Gastroesophageal sphincter (tissue), 4 donors: Measurements from ENCODE around the gene CTDSPL2. TPM values are rescaled to one million over a fixed set of nuclear protein-coding genes. Genes with fewer than 3 reads are reported as not detected.

ENCODE experiments used
- ATAC-seq: fragments of 150-250 bp; one replicate; pipeline ENCODE4 v1.9.1; 2016; ENCODE audit warnings: mild to moderate bottlenecking, moderate library complexity
- H3K27ac ChIP-seq, 4 donors: fragments of 200-600 bp; sonication (generic) in 3 of 4; 1 replicate in 3 of 4; 2 replicates in 1 of 4; pipeline ENCODE4 v1.5.1; 2016 to 2019
- H3K27me3 ChIP-seq: fragments of 200-600 bp; sonication (generic); one replicate; pipeline ENCODE4 v1.5.1; 2019
- H3K36me3 ChIP-seq, 2 donors: fragments of 200-600 bp; sonication (generic); one replicate each; pipeline ENCODE4 v1.5.1; 2019; ENCODE audit warnings: control low read depth in 1 of 2
- H3K4me1 ChIP-seq, 3 donors: fragments of 200-600 bp; sonication (generic); 1 replicate in 2 of 3; 2 replicates in 1 of 3; pipeline ENCODE4 v1.5.1; 2016 to 2019; ENCODE audit warnings: control low read depth in 2 of 3
- H3K4me3 ChIP-seq, 2 donors: fragments of 200-600 bp; sonication (generic); one replicate each; pipeline ENCODE4 v1.5.1; 2019; ENCODE audit warnings: mild to moderate bottlenecking in 1 of 2, moderate library complexity in 1 of 2
- H3K9me3 ChIP-seq, 3 donors: fragments of 200-600 bp; sonication (generic); one replicate each; pipeline ENCODE4 v1.5.1; 2017 to 2019; ENCODE audit warnings: control low read depth in 2 of 3
- EP300 ChIP-seq: sonication (generic); formaldehyde crosslinking; IDR thresholded peaks from one replicate; pipeline ENCODE4 v1.6.1; 2017; ENCODE audit warnings: antibody characterized with exemption, mild to moderate bottlenecking
- POLR2A ChIP-seq, 2 donors: fragments of 450-650 bp; IDR thresholded peaks; one replicate each; pipeline ENCODE4 v1.6.1; 2017; ENCODE audit warnings: antibody characterized with exemption in 2 of 2, mild to moderate bottlenecking in 2 of 2, moderate library complexity in 1 of 2
- POLR2AphosphoS5 ChIP-seq: sonication (generic); formaldehyde crosslinking; IDR thresholded peaks from one replicate; pipeline ENCODE4 v1.6.1; 2017; ENCODE audit warnings: antibody characterized with exemption
- WGBS, 2 donors: methylation state at CpG; one replicate each; pipeline ENCODE4 v1.1.5; 2018; ENCODE audit warnings: low coverage in 1 of 2; 5-methylcytosine and 5-hydroxymethylcytosine counted together
- total RNA-seq, 4 donors: library from RNA; depleted of rRNA; stranded (reverse); fragments of >200 nt; gene quantifications; one replicate each; pipeline ENCODE4 v1.1.0, GENCODE V29; 2016
- TF ChIP-seq, protein P1 (sequence below), 4 experiments: fragments of 200-600 bp in 2 of 4; fragments of 450-650 bp in 2 of 4; sonication (generic) in 1 of 4; IDR thresholded peaks; one replicate each; pipeline ENCODE4 v1.5.1; 2017 to 2019; ENCODE audit warnings: antibody characterized with exemption in 4 of 4, mild to moderate bottlenecking in 2 of 4, moderate library complexity in 2 of 4

CTDSPL2 gene
- total RNA-seq, 4 donors from 2014 or later, result 31.6 to 74.7 (median 46.9) TPM

DNA sequence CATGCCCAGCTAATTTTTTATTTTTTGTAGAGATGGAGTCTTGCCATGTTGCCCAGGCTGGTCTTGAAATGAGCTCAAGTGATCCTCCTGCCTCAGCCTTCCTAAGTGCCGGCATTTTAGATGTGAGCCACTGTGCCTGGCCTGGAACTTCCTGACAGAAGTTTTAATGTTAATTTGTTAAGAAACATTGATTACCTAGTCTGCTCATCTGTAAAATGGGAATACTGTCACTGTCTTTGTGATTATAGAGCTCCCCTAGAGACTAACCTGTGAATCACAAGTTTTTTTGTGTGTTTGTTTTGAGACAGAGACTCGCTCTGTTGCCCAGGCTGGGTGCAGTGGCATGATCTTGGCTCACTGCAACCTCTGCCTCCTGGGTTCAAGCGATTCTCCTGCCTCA lies 105.3 kb downstream of the CTDSPL2 start:
- TF ChIP-seq, protein P1, sequence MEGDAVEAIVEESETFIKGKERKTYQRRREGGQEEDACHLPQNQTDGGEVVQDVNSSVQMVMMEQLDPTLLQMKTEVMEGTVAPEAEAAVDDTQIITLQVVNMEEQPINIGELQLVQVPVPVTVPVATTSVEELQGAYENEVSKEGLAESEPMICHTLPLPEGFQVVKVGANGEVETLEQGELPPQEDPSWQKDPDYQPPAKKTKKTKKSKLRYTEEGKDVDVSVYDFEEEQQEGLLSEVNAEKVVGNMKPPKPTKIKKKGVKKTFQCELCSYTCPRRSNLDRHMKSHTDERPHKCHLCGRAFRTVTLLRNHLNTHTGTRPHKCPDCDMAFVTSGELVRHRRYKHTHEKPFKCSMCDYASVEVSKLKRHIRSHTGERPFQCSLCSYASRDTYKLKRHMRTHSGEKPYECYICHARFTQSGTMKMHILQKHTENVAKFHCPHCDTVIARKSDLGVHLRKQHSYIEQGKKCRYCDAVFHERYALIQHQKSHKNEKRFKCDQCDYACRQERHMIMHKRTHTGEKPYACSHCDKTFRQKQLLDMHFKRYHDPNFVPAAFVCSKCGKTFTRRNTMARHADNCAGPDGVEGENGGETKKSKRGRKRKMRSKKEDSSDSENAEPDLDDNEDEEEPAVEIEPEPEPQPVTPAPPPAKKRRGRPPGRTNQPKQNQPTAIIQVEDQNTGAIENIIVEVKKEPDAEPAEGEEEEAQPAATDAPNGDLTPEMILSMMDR (IDR thresholded peaks at IDR 0.05), result no peak
- TF ChIP-seq EP300 (no peak), POLR2AphosphoS5 (no peak), POLR2A (IDR thresholded peaks at IDR 0.05) (no peak)

DNA sequence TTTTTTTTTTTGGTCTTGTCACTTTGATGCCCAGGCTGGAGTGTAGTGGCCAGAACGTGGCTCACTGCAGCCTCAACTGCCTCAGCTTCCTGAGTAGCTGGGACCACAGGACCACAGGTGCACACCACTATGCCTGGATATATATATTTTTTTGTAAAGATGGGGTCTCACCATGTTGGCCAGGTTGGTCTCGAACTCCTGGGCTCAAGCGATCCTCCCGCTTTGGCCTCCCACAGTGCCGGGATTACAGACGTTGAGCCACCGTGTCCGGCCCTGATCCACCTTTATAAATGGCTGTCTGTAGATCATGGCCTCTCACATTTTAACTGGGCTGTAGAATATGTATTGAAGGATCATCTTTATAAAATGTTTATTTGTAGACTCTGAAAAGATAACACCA lies 107.7 kb downstream of the CTDSPL2 start:
- Histone ChIP-seq H3K4me1 (peaks cover 0 to 37% (median 19%) of the 10 kb centered on the region in 3 donors), H3K27ac (peak overlapping the region in 1 of 4 donors; percentile 99), H3K36me3 (peaks cover 0 to 26% of the 10 kb centered on the region in 2 donors), H3K4me3 (peak overlapping the region in 1 of 2 donors; percentile 97), H3K9me3 (no peaks in the 10 kb centered on the region), H3K27me3 (no peaks in the 10 kb centered on the region)
- WGBS, 2 donors, result 95 to 100% methylated on average over 5 to 7 of the region's 8 CpGs
- no peak for ATAC-seq
- TF ChIP-seq POLR2AphosphoS5, result no peak
- no peak for TF ChIP-seq POLR2A (IDR thresholded peaks at IDR 0.05)
- TF ChIP-seq EP300, result no peak
- TF ChIP-seq, protein P1 (IDR thresholded peaks at IDR 0.05), result no peak

More for the DNA sequence above, 105.3 kb downstream of the CTDSPL2 start:
- Histone ChIP-seq H3K27ac (no peak overlapping the region), H3K27me3 (no peaks in the 10 kb centered on the region), H3K36me3 (peaks cover 0 to 19% of the 10 kb centered on the region in 2 donors), H3K4me3 (no peak overlapping the region), H3K9me3 (no peaks in the 10 kb centered on the region), H3K4me1 (peaks cover 0 to 14% (median 10%) of the 10 kb centered on the region in 3 donors)
- ATAC-seq, result no peak
- 80 to 100% methylated on average over 2 of the region's 3 CpGs for WGBS, 2 donors

DNA sequence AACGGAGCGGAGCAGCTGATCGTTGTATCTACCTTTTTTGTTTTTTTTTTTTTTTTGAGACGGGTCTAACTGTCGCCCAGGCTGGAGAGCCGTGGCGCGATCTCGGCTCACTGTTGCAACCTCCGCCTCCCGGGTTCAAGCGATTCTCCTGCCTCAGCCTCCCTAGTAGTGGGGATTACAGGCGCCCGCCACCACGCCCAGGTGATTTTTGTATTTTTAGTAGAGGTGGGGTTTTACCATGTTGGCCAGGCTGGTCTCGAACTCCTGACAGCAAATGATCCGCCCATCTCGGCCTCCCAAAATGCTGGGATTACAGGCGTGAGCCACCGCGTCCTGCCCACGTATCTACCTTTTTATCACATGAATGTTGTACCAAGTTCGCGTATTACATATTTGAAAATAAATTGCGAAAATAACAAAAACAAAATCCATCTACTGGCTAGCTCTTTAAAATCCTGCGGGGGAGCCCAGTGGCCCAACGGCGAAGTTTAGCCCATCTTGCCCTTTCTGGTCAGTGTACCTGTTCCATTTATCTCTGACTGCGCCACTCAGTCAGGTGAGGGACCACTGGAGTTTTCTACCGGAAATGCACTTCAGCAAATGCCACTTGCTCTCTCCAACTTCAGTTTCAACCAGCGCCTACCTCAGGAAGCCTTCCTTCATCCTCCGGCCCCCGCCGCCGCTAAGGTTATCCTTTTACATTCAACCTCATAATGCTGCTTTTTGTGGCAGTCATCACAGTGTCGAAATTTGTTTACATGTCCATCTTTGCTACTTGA lies 108.3 kb downstream of the CTDSPL2 start:
- ATAC-seq, result no peak
- Histone ChIP-seq H3K4me3 (peak overlapping the region; percentile 70 to 97), H3K4me1 (peaks cover 0 to 42% (median 19%) of the 10 kb centered on the region in 3 donors), H3K27ac (peak overlapping the region; percentile 87 to 99 (median 97)), H3K9me3 (no peaks in the 10 kb centered on the region), H3K36me3 (peaks cover 0 to 23% of the 10 kb centered on the region in 2 donors), H3K27me3 (no peaks in the 10 kb centered on the region)
- WGBS, 2 donors, result 44 to 58% methylated on average over 25 to 31 of the region's 36 CpGs
- TF ChIP-seq EP300 (no peak), POLR2AphosphoS5 (no peak), POLR2A (IDR thresholded peaks at IDR 0.05) (no peak)
- TF ChIP-seq, protein P1 (IDR thresholded peaks at IDR 0.05), result no peak

DNA sequence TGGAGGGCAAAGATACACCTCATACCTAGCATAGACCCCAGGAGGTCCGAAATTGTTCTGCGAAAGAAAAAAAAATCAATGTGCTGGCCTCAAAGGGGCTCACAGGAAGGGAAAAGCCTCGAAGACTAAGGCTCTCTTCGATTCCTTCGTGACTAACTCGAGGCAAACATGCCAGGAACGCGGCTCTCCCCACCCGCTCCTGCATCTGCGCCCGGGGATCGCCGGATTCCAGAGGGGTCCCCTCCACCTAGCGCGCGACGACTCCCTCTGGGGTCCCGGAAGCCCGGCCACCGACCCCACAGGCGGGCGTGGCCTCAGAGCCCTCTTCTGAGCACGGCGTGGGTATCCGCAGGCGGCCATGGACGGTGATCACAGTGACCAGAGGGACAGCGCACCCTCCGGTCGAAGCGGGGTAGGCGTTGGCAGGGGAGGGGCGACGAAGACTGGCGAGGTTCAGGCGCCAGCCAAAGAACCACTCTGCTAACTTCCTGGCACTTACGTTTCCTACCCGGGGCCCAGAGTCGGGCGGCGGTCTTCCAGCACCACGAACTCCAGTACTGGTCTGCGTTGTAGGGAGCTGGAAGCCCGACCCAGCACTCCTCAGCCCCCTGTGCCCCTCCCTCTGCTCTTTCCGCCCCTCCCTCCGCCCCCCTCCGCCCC lies 109.0 kb downstream of the CTDSPL2 start:
- no peaks in the 10 kb centered on the region for H3K9me3 ChIP-seq
- H3K4me3 ChIP-seq, result peak overlapping the region; percentile 70 to 97
- peak; percentile 89 for ATAC-seq
- peak overlapping the region; percentile 87 to 99 (median 97) for H3K27ac ChIP-seq
- 0% methylated on average over 9 of the region's 47 CpGs; no CpG with 5 or more reads in 1 of the 2 donors for WGBS, 2 donors
- H3K27me3 ChIP-seq, result no peaks in the 10 kb centered on the region
- H3K36me3 ChIP-seq, result peaks cover 0 to 20% of the 10 kb centered on the region in 2 donors
- peaks cover 0 to 49% (median 25%) of the 10 kb centered on the region in 3 donors for H3K4me1 ChIP-seq
- TF ChIP-seq, protein P1 (IDR thresholded peaks at IDR 0.05), result peak in 3 of 4 experiments; percentile 47 to 60 (median 56)
- peak; percentile 52 to 77 for TF ChIP-seq POLR2A (IDR thresholded peaks at IDR 0.05)
- TF ChIP-seq EP300, result no peak
- TF ChIP-seq POLR2AphosphoS5, result peak; percentile 83
